A549 (cell line): ENCODE measurements around the gene PCNT. TPM values are rescaled to one million over a fixed set of nuclear protein-coding genes. Genes with fewer than 3 reads are reported as not detected.

Experiments used
- ATAC-seq, 2 experiments: fragments of 200-7000 bp in 1 of 2; fragments of >200 bp in 1 of 2; cut with Nextera tagmentation in 1 of 2; cut with Tn5 transposase in 1 of 2; 3 replicates each; pipeline versions ENCODE4 v1.8.0 to v1.9.1; 2018 to 2020; ENCODE audit warnings: mild to moderate bottlenecking in 1 of 2, moderate library complexity in 1 of 2
- CTCF ChIA-PET: fragments of 300-600 bp; sonication (Branson Sonifier 250); formaldehyde crosslinking; extraction: SDS; loops from one replicate; lab custom pipeline; 2021; ENCODE audit warnings: antibody characterized with exemption, inconsistent platforms; lab: Yijun Ruan, JAX
- POLR2A ChIA-PET: fragments of 350-600 bp; formaldehyde crosslinking; extraction: SDS; loops from one replicate; lab custom pipeline; 2021; ENCODE audit warnings: antibody characterized with exemption, inconsistent platforms; lab: Yijun Ruan, JAX
- DNase-seq, 2 experiments: peaks; one replicate each; pipeline versions ENCODE4 v3.0.0 to v3.0.0-alpha.2; 2011 to 2016; ENCODE audit warnings: low read depth in 1 of 2, low spot score in 1 of 2
- FAIRE-seq: peaks from 2 replicates; lab custom pipeline; 2011; peaks lifted over from hg19 to GRCh38; lab: Jason Lieb, UNC
- H3K27ac ChIP-seq, 2 experiments: fragments of >200 bp; sonication (Bioruptor Twin); formaldehyde crosslinking; 3 replicates each; pipeline ENCODE4 v1.5.1; 2016 to 2017
- H3K4me1 ChIP-seq: fragments of >200 bp; sonication (Bioruptor Twin); formaldehyde crosslinking; 3 replicates; pipeline ENCODE4 v1.6.1; 2016
- H3K4me2 ChIP-seq: fragments of >200 bp; sonication (Bioruptor Twin); formaldehyde crosslinking; 3 replicates; pipeline ENCODE4 v1.6.1; 2016
- H3K4me3 ChIP-seq: fragments of >200 bp; sonication (Bioruptor Twin); formaldehyde crosslinking; 3 replicates; pipeline ENCODE4 v1.5.1; 2016
- H3K9me3 ChIP-seq: fragments of >200 bp; sonication (Bioruptor Twin); formaldehyde crosslinking; 3 replicates; pipeline ENCODE4 v1.6.1; 2016
- CBX8 ChIP-seq: fragments of 200-600 bp; sonication (generic); IDR thresholded peaks from 2 replicates; pipeline ENCODE4 v1.6.1; 2016
- E2F6 ChIP-seq: IDR thresholded peaks from 2 replicates; pipeline ENCODE4 v1.6.1; 2012; ENCODE audit warnings: low read depth, borderline replicate concordance
- EHF ChIP-seq: fragments of 250-450 bp; sonication (Bioruptor Pico); IDR thresholded peaks from 2 replicates; pipeline ENCODE4 v1.5.0; 2020; ENCODE audit warnings: mild to moderate bottlenecking
- ELK1 ChIP-seq: fragments of 150-350 bp; IDR thresholded peaks from 2 replicates; pipeline ENCODE4 v1.6.1; 2014; ENCODE audit warnings: low read depth, mild to moderate bottlenecking, low read length
- EP300 ChIP-seq, 2 experiments: fragments of >200 bp; sonication (Bioruptor Twin); formaldehyde crosslinking; IDR thresholded peaks; 2 replicates in 1 of 2; 3 replicates in 1 of 2; pipeline ENCODE4 v1.6.1; 2016 to 2017
- FOSB ChIP-seq: fragments of 250-450 bp; sonication (Bioruptor Pico); IDR thresholded peaks from 2 replicates; pipeline ENCODE4 v1.5.0; 2020; ENCODE audit warnings: mild to moderate bottlenecking, moderate library complexity
- FOSL2 ChIP-seq, 2 experiments: fragments of 450-650 bp in 1 of 2; fragments of >200 bp in 1 of 2; sonication (Bioruptor Twin) in 1 of 2; formaldehyde crosslinking; IDR thresholded peaks; 2 replicates each; pipeline versions ENCODE4 v1.5.0 to v1.6.1; 2016 to 2020; ENCODE audit warnings: mild to moderate bottlenecking in 1 of 2, moderate library complexity in 1 of 2
- GATA3 ChIP-seq: IDR thresholded peaks from 2 replicates; pipeline ENCODE4 v1.6.1; 2012; ENCODE audit warnings: borderline replicate concordance
- HEYL ChIP-seq: fragments of 250-450 bp; sonication (Bioruptor Pico); IDR thresholded peaks from 2 replicates; pipeline ENCODE4 v1.8.0; 2021; ENCODE audit warnings: mild to moderate bottlenecking, moderate library complexity
- HOXA7 ChIP-seq: fragments of 250-450 bp; sonication (Bioruptor Pico); IDR thresholded peaks from 2 replicates; pipeline ENCODE4 v1.5.0; 2020; ENCODE audit warnings: mild to moderate bottlenecking, moderate library complexity
- JUNB ChIP-seq: fragments of >200 bp; sonication (Bioruptor Twin); formaldehyde crosslinking; IDR thresholded peaks from 2 replicates; pipeline ENCODE4 v1.6.1; 2016
- KDM1A ChIP-seq: fragments of 200-600 bp; sonication (generic); IDR thresholded peaks from 2 replicates; pipeline ENCODE4 v1.6.1; 2016; ENCODE audit warnings: low read depth, mild to moderate bottlenecking
- MAX ChIP-seq: IDR thresholded peaks from 2 replicates; pipeline ENCODE4 v1.6.1; 2012
- PBX3 ChIP-seq: IDR thresholded peaks from 2 replicates; pipeline ENCODE4 v1.6.1; 2012
- POLR2A ChIP-seq: IDR thresholded peaks from 2 replicates; pipeline ENCODE4 v1.6.1; 2012; ENCODE audit warnings: mild to moderate bottlenecking, low read length
- POLR2AphosphoS2 ChIP-seq: conservative IDR thresholded peaks from 2 replicates; pipeline ENCODE4 v1.6.1; 2012; ENCODE audit warnings: low read length, improper control_type of control experiment, inconsistent platforms
- REST ChIP-seq: fragments of 200-600 bp; sonication (generic); IDR thresholded peaks from 2 replicates; pipeline ENCODE4 v1.6.1; 2016; ENCODE audit warnings: antibody characterized with exemption, mild to moderate bottlenecking, moderate library complexity
- RFX5 ChIP-seq: fragments of 450-650 bp; IDR thresholded peaks from 2 replicates; pipeline ENCODE4 v1.7.1; 2014; ENCODE audit warnings: antibody characterized with exemption, mild to moderate bottlenecking, moderate library complexity
- SMC3 ChIP-seq: fragments of >200 bp; sonication (Bioruptor Twin); formaldehyde crosslinking; IDR thresholded peaks from 3 replicates; pipeline ENCODE4 v1.6.1; 2018; ENCODE audit warnings: inconsistent platforms
- SREBF2 ChIP-seq: fragments of 450-650 bp; IDR thresholded peaks from 2 replicates; pipeline ENCODE4 v1.6.1; 2014; ENCODE audit warnings: mild to moderate bottlenecking, moderate library complexity
- TP53 ChIP-seq: fragments of 250-450 bp; sonication (Bioruptor Pico); IDR thresholded peaks from 2 replicates; pipeline ENCODE4 v1.5.0; 2021; ENCODE audit warnings: mild to moderate bottlenecking, moderate library complexity
- ZC3H11A ChIP-seq: fragments of 450-650 bp; IDR thresholded peaks from 2 replicates; pipeline ENCODE4 v1.6.1; 2014; ENCODE audit warnings: antibody characterized with exemption, mild to moderate bottlenecking
- ZSCAN20 ChIP-seq: fragments of 250-450 bp; sonication (Bioruptor Pico); IDR thresholded peaks from 2 replicates; pipeline ENCODE4 v1.8.0; 2022; ENCODE audit warnings: mild to moderate bottlenecking, moderate library complexity
- WGBS: methylation state at CpG from one replicate; pipeline ENCODE4 v1.1.6; 2017; ENCODE audit errors: missing lambda C conversion rate; 5-methylcytosine and 5-hydroxymethylcytosine counted together
- polyA plus RNA-seq, 4 experiments: library from polyadenylated mRNA; depleted of rRNA in 3 of 4; stranded (reverse); fragments of >200 nt; fragmentation: RNase III in 1 of 4; extraction: RNeasy Plus Mini Kit Qiagen cat#74134 plus additional on column Dnase treatment in 1 of 4; gene quantifications; 2 replicates in 3 of 4; 3 replicates in 1 of 4; pipeline ENCODE4 v1.2.3, GENCODE V29; 2011 to 2017
- TF ChIP-seq, protein P1 (sequence below): fragments of 450-650 bp; IDR thresholded peaks from 2 replicates; pipeline ENCODE4 v1.6.1; 2014; ENCODE audit warnings: antibody characterized with exemption
- TF ChIP-seq, protein P2 (sequence below): fragments of >200 bp; sonication (Bioruptor Twin); formaldehyde crosslinking; IDR thresholded peaks from 3 replicates; pipeline ENCODE4 v1.6.1; 2016

Gene PCNT
- polyA plus RNA-seq, 2 of the 4 experiments (the other 2 are of a cell fraction): 11.1 to 14.6 TPM

- no peak overlapping the region for H3K4me2 ChIP-seq
- POLR2A ChIA-PET: no interaction called here
- TF ChIP-seq ELK1: no peak
- no peak for TF ChIP-seq HEYL
- TF ChIP-seq, protein P1, sequence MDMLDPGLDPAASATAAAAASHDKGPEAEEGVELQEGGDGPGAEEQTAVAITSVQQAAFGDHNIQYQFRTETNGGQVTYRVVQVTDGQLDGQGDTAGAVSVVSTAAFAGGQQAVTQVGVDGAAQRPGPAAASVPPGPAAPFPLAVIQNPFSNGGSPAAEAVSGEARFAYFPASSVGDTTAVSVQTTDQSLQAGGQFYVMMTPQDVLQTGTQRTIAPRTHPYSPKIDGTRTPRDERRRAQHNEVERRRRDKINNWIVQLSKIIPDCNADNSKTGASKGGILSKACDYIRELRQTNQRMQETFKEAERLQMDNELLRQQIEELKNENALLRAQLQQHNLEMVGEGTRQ: no peak
- no peak for TF ChIP-seq ZC3H11A
- no peak for TF ChIP-seq EHF (CRISPR knock-in tag)
- no peak for TF ChIP-seq FOSL2 (IDR thresholded peaks at IDR 0.05)
- no peak for TF ChIP-seq FOSL2 (CRISPR knock-in tag; IDR thresholded peaks at IDR 0.05)
- TF ChIP-seq MAX: no peak
- TF ChIP-seq PBX3: no peak
- TF ChIP-seq GATA3: no peak
- TF ChIP-seq TP53 (CRISPR knock-in tag): no peak
- no peak for TF ChIP-seq CBX8
- TF ChIP-seq KDM1A: no peak
- TF ChIP-seq REST: no peak
- no peak for TF ChIP-seq POLR2A
- TF ChIP-seq FOSB: no peak
- TF ChIP-seq HOXA7: no peak
- no peak for TF ChIP-seq RFX5
- TF ChIP-seq JUNB: no peak
- TF ChIP-seq POLR2AphosphoS2: no peak
- TF ChIP-seq, all 56 proteins: peak for 0
- Histone ChIP-seq H3K4me3 (no peak overlapping the region), H3K27ac (no peak overlapping the region), H3K4me1 (no peaks in the 10 kb centered on the region), H3K9me3 (no peaks in the 10 kb centered on the region)
- no peak for DNase-seq
- no peak for FAIRE-seq
- no peak for ATAC-seq
- CTCF ChIA-PET: no interaction called here
- WGBS: 91% methylated on average over 11 of the region's 13 CpGs
These were observed 69.0 kb downstream of the PCNT start for GRCh38 chr21:46392921-46393320.

DNA sequence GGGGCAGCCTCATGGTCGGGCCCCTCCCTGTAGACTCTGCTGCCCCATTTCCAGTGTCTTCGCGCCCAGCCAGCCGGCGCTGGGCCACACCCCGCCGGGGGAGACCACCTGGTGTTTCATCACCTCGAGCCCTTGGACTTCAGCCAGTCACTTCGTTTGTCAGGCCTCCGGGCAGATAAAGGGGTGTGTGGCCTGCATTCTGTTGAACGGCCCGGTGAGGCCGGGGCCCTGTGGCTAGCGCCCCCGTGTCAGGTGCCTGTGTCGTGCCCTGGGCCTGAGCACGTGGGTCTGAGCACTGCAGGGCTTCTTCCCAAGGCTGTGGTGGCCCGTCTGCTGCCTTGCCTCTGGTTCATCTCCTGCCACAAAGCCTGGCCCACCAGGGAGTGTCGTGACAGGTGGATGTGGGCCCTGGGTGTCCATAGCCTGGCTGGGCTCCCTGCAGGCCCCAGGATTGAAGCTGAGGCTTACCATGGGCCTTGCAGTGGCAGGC lies 69.5 kb downstream of the PCNT start:
- ChIA-PET CTCF (no interaction called here), POLR2A (no interaction called here)
- DNase-seq (no peak), FAIRE-seq (no peak), ATAC-seq (no peak)
- no peaks in the 10 kb centered on the region for H3K4me1 ChIP-seq
- 88% methylated on average over 8 of the region's 19 CpGs for WGBS
- H3K27ac ChIP-seq: no peak overlapping the region
- H3K9me3 ChIP-seq: no peaks in the 10 kb centered on the region
- H3K4me3 ChIP-seq: no peak overlapping the region
- H3K4me2 ChIP-seq: no peak overlapping the region
- TF ChIP-seq, protein P2, sequence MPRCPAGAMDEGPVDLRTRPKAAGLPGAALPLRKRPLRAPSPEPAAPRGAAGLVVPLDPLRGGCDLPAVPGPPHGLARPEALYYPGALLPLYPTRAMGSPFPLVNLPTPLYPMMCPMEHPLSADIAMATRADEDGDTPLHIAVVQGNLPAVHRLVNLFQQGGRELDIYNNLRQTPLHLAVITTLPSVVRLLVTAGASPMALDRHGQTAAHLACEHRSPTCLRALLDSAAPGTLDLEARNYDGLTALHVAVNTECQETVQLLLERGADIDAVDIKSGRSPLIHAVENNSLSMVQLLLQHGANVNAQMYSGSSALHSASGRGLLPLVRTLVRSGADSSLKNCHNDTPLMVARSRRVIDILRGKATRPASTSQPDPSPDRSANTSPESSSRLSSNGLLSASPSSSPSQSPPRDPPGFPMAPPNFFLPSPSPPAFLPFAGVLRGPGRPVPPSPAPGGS: no peak
- TF ChIP-seq ZSCAN20 (CRISPR knock-in tag): no peak
- no peak for TF ChIP-seq EP300 (IDR thresholded peaks at IDR 0.05)
- TF ChIP-seq SREBF2: no peak
- no peak for TF ChIP-seq PBX3
- TF ChIP-seq REST: no peak
- no peak for TF ChIP-seq E2F6
- TF ChIP-seq SMC3: no peak
